ENCODE data around the gene TSPAN4. TPM values are rescaled to one million over a fixed set of nuclear protein-coding genes. Genes with fewer than 3 reads are reported as not detected.

TSPAN4 gene, protein sequence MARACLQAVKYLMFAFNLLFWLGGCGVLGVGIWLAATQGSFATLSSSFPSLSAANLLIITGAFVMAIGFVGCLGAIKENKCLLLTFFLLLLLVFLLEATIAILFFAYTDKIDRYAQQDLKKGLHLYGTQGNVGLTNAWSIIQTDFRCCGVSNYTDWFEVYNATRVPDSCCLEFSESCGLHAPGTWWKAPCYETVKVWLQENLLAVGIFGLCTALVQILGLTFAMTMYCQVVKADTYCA
- total RNA-seq = 10.8 and 11.2 TPM in 2 replicates

DNA sequence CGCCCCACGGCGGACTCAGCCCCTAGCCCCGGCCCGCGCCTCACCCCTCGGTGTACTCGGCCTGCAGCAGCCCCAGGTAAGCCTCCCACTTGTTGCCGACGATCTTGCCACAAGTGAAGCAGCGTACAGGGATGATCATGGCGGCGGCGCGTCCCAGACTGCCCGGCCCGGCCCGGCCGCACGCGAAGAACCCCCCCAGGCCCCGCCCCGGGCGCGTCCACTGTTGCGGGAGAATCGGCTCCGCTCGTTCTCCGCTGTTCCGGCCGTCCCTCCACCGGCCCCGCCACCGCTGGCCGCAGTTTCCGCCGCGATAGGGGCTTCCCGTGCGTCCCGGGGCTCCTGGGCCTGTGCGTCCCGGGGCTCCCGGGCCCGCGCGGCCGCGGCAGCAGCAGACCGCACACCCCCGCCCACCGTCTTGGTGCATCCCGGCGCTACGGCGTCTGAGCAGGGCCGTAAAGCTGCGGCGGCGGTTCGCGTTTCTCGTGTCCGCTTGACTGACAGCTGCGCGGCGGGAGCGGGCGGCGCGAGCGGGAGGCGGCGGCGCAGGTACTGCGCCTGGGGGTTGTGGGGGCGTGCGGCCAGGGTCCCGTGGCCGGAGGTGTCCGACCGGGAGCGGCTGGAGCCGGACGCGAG lies at the start of gene TSPAN4, which contains the start of gene POLR2L:
TSS of gene TSPAN4 (plus strand) at position 483 of the 633 bp plus-strand sequence. CDS start 7,453 bp downstream, outside the sequence.
TSS of gene POLR2L (minus strand) at position 160 of the 633 bp plus-strand sequence. CDS start at position 139, 21 bp downstream.
- intact Hi-C loops (cut with micrococcal nuclease) = loop anchor here (1.0 to 2.0 kb wide), 5 partner anchors 10 to 82 kb away; partner anchors contain the start of genes AP2A2, CD151 and RPLP2

DNA sequence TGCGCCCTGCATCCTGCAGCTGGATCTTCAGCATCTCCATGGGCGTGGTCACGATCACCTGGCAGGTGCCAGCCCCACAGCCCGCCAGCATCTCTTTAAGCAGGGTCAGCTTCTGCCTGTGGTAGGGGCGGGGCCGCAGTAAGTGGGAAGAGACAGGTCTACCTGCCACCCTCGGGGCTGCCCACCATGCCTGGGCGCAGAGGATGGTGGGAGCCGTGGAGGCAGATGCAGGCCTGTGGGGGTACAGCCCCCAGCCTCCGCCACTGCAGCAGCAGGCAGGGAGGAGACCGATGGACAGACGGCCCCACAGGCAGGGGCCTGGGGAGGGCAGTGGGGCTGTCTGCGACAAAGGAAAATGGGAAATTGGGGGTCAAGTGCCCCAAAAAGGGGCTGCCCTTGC lies 49.8 kb upstream of the TSPAN4 start:
- intact Hi-C loops (cut with micrococcal nuclease) = no loop called here

DNA sequence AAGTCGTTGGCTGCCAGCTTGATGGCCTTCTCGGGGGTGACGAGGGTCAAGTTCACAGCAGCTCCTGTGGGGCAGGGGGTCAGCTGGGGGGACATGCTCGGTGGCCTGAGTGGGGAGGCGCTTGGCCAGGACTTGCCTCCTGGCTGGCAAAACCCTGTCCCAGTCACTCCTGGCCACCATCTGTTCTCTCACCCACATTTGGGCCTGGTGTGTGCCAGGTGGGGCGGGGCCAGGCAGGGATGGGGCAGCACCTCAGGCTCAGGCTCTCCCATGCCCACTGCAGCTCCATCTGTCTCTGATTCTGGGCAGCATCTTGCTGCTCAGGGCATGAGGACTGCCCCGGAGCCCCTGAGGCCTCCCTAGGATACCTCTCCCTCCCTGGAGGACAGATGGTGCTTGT lies 49.1 kb upstream of the TSPAN4 start:
- intact Hi-C loops (cut with micrococcal nuclease) = no loop called here

DNA sequence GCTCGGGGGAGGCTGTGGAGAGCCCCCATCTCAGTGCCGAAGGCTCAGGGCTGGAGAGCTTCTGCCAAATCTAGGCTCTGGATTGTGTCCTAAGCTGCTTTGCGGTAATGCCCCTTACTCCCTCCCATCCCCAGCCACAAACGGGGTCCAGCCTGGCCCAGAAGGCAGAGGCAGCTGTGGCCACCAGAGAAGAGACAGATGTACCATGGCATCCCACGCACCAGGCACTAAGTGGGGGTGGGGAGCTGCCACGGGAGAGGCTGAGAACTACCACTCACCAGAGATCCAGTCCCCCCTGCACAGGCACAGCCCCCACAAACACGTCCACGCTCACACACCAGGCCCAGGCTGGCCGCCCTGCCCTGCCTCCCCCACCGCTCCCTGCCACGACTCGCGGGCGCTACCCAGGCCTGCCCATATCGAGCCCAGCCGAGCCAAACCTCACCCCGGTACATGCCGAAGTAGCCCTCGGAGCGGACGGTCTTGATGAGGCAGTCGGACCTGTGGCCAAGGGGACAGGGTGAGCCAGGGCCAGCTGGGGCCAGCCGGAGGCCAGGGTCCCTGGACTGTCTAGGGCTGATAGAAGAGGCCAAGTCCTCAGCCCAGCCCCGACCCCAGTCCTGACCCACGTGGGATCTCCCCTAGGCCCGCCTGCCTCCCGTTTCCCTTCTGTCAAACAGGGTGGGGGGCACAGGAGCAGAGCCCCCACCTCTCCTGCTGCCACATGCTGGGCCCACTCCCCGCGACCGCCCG lies 48.5 kb upstream of the TSPAN4 start:
- intact Hi-C loops (cut with micrococcal nuclease) = no loop called here

DNA sequence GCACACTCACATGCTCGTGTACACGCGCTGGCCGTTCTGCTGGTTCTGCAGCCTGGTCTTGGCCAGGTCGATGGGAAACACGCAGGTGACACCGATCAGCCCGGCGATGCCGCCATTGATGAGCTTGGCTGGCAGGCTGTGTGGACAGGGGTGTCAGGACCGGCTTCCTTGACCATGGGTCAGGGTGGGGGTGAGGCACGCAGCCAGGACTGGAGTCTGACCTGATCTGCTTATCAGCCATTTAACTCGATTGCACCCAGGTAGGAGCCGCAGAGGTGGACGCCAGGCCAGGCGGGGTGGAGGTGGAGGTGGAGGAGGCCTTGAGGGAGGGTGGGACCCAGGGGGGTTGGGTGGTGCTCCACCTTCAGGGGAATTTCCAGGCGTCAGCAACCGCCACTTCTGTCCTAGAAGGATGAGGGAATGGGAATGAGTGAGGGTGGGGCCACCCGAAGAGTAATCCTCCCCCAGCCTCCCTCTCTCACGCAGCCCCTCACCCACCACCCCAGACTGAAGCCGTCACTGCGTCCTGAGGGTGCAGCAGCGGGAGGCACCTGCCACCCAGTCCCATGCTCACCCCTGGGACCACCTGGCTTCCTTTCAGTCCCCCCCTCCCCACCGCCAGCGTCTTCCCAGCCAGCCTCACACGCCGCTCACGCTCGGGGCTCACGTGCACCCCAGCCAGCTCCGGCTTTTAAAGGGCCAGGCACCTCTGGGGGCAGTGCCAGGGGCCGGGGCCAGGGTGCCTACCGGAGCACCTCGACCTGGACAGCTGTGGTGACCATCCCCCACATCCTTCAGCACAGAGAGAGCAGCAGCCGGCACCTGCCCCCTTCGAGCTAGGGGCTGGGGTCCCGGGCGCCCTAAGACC lies 47.7 kb upstream of the TSPAN4 start:
- intact Hi-C loops (cut with micrococcal nuclease) = loop anchor here (5.0 kb wide), 1 partner anchor 588 kb away; the partner anchor contains the start of genes BET1L and RIC8A

DNA sequence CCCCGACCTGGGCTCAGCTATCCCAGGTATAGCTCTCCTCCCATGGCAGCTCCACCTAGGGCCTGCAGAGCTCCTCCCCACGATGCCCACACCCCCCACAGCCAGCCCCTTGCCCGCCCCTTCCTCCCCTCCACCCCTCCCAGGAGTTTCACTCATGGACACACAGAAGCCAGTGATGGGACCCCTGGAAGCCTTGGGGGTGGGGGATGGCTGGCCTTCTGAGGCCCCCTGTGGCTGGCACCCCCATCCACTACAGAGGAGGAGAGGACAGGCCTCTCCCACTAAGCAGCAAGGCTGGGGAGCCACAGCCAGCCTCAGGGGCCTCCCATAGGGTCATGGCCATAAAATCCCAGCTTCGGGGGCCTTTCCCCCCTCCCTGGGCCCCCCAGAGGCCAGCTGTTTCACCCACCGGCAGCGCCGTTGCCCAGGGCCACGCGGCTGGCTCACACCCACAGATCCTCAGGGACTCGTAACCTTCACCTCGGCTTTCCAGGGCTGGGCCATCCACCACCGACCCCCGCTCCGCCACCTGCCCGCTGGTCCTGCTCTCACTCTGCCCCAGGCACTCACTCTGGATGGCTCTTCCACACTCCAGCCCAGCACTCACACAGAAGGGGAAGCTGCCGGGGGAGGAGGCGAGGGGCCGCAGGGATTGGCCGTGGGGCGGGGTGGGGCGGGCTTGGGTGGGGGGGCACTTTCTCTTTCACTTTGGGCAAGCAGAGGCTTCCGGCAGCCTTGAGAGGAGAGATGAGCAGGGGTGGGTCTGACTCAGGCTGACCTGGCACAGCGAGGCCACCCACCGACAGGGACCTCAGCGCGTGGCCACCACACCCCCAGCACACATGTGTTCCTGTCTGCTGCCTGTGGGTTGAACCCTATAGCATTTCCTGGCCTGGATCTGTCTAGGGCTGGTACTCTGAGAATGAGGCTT lies 46.8 kb upstream of the TSPAN4 start:
- intact Hi-C loops (cut with micrococcal nuclease) = loop anchor here (1.0 to 5.0 kb wide), 12 partner anchors 9 to 589 kb away; partner anchors contain the start of genes BET1L, DEAF1, GATD1 and HRAS

DNA sequence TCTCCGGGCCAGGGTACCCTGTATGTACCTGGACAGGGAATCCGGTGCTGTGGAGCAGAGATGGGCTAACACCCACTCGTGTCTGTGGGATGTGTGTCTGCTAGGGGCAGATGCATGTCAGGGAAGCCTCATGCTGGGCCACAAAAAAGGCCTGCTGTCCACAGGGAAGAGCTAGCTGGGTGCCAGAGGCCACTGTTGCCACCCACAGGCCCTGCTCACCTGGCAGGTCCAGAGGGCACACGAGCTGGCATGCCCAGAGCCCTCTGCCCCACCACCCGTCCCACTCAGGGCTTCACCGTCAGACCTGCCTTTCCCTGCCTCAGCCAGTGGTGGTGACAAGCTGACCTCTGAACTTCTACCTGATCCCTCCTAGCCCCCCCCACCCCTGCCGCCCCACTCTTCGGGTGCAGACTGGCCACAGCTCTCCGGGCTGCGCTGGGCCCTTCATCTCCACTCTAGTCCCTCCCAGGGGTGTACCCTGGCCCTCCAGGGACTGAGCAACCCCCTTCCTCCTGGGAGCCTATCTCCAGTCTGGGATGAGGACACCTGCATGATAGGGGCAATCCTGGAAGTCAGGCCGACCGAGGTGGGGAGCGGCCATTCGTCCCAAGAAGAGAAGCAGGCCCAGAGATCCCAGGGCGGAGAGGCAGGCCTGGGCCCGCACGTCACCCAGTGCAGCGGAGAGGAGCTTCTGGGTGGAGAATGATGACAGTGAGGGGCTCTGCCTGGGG lies 45.9 kb upstream of the TSPAN4 start:
- intact Hi-C loops (cut with micrococcal nuclease) = loop anchor here (1.0 to 5.0 kb wide), 14 partner anchors 9 to 589 kb away; partner anchors contain the start of genes BET1L, DEAF1, GATD1 and HRAS

DNA sequence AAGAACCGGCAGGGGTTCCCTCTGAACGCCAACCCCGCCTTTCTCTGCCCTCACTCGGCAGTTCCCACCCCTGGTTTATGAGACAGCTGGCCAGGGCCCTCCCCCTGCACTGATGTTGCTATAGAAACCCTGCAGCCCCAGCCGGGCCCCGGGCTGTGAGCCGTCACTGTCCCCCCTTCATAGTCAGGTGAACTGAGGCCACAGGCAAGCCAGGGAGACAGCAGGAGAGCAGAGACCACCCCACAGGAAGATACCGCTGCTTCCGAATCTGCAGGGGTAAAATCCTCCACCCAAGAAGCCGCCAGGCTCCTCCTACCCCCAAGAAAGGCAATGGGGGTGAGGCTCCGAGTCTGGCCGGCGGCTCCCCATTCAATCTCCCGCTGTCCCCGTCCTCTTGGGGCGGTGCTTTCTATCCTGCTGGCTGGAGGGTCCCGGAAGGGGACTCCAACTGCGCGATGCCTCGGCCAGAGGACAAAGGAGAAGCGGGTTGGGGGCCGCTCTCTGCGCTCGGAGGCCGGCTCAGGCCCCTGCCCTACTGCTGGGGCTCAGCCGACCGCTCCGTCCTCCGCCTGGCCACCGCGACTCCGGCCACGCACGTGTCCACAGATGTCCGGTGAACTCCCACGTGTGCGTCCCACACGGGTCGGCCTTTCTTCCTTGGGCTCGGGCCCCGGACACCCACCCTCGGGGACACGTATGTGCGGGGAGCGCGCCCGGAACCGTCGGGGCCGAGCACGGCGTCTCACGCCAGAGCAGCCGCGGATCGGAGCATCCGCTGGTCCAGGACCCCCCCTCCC lies 45.2 kb upstream of the TSPAN4 start:
- intact Hi-C loops (cut with micrococcal nuclease) = loop anchor here (1.0 to 5.0 kb wide), 11 partner anchors 12 to 590 kb away; partner anchors contain the start of genes BET1L, HRAS, RIC8A and RNH1

DNA sequence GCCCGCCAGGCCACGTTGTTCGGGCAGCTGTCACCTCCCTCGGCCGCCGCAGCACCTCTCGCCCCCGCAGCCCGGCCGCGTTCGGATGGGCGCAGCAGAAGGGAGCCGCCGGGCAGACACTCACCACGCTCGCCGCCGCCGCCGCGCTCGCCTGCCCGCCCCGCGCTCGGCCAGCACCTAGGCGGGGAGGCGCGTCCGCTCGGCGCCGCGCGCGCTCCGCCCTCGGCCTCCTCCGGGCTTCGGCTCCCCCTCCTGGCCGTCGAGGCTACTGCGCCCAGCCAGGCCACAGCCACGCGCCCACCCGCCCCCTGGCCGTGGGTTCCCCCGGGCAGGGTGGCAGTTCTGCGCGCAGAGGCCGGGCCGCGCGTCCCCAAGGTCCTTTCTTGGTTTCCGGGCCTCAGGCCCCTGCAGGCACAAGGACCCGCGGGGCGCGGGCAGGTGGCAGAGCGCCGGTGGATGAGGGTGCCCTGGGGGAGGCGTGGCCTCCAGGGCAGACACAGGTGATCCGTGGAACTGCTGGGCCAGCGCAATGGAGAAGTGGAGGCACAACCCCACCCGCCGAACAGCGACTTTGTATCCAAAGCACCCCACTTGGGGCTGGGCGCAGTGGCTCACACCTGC lies 44.4 kb upstream of the TSPAN4 start, which contains the start of gene SLC25A22:
TSS of gene SLC25A22 (minus strand) at position 189 of the 621 bp plus-strand sequence. CDS start 3,275 bp downstream, outside the sequence.
- intact Hi-C loops (cut with micrococcal nuclease) = loop anchor here (5.0 kb wide), 1 partner anchor 591 kb away; the partner anchor contains the start of genes BET1L and RIC8A

DNA sequence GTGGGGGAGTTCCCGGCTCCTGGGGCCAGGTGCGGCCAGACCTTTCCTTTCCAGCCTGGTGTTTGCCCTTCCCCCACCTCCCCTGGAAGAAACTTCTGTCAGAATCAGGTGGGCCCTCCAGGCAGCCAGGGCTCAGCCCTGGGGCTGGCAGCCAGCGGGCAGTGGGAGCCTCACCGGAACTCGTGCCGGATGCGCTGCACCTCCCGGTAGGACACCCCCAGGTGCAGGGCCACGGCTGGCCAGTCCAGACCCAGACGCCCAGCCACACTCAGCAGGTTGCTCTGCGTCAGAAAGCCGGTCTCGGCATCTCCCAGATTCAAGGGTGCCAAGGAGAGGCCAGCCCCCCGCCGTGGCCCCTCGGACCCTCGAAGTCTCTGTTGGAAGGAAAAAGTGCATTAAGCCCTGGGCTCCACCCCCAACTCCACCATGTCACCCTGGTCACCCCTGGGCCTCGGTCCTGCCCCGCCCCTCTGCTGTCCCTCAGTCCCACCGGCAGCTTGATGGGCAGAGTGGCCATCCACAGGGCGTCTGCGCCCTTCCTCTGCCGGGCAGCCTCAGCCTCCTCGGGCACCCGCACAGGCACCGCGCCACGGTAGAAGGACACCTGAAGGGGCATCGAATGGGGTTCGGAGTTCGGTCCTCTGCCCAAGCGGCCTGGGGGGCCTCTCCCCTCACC lies 42.9 kb upstream of the TSPAN4 start:
- intact Hi-C loops (cut with micrococcal nuclease) = loop anchor here (5.0 kb wide), 1 partner anchor 592 kb away; the partner anchor contains the start of genes BET1L and RIC8A

DNA sequence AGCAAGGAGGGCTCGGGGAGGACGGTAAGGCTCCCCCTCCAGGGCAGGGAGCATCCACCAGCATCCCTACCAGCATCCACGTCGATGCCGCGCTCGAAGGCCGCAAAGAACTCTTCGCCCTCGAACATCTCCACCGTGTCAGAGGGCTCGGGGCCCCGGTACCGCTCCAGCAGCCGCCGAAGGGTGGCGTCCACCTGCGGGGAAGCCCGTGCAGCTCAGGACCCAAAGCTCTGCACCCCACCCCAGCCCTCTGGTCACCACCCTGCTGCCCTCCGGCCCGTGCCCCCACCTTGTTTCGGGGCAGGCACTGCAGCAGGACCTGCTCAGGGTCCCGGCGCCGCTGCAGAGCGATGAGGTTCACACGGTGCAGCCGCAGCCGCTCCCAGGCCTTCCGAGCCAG lies 42.2 kb upstream of the TSPAN4 start:
- intact Hi-C loops (cut with micrococcal nuclease) = no loop called here

DNA sequence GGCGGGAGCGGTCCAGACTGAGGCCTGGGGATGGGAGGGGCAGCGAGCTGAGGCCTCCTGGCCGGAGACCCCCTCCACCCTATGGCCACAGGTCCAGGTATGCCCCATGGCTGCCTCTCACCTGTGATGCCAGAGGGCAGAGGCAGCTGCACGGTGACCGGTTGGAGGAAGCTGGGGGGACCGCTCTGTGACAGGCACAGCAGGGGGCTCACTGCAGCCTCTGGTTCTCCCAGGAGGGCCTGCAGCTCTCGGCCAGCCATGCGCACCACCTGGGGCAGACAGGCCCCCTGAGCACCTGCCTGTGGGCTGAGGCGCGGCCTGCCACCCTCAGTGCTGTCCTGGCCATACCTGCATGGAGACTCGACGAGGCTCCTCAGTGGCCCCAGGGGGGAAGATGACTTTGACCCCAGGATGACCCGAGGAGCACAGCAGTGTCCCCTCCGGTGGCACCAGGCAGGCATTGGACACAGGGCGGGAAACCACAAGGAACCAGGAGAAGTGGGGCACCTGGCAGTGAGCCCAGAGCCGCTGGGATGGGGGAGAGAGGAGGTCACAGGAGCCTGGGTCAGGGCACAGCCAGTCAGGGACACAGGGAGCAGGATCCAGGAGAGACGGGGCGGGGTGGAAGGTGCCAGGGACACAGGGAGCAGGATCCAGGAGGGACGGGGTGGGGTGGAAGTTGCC lies 41.4 kb upstream of the TSPAN4 start:
- intact Hi-C loops (cut with micrococcal nuclease) = no loop called here

DNA sequence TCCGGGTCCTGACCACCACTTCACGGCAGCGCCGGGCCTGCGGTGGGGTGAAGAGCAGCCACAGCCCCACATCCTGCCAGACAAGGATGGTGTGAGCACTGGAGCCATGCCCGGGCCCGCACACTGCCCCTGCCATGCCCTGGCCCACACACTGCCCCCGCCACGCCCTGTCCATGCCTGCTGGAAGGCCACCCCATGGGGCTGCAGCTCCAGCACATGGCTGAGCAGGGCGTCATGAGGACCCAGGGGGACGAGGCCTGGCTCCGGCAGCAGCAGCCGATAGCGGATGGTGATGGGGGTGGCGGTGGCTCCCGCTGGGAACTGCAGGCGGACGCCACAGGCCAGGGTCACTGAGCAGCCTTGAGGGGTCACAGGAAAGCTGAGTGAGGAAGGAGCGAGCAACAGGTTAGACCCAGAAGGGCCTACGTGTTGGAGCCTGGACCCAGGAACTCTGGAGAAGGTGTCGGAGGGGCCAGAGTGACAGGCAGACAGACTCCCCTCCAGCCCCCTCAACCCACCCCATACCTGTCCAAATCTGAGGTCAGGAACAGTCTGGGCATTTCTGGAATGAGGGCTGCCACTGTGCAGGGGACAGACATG lies 40.5 kb upstream of the TSPAN4 start:
- intact Hi-C loops (cut with micrococcal nuclease) = no loop called here

DNA sequence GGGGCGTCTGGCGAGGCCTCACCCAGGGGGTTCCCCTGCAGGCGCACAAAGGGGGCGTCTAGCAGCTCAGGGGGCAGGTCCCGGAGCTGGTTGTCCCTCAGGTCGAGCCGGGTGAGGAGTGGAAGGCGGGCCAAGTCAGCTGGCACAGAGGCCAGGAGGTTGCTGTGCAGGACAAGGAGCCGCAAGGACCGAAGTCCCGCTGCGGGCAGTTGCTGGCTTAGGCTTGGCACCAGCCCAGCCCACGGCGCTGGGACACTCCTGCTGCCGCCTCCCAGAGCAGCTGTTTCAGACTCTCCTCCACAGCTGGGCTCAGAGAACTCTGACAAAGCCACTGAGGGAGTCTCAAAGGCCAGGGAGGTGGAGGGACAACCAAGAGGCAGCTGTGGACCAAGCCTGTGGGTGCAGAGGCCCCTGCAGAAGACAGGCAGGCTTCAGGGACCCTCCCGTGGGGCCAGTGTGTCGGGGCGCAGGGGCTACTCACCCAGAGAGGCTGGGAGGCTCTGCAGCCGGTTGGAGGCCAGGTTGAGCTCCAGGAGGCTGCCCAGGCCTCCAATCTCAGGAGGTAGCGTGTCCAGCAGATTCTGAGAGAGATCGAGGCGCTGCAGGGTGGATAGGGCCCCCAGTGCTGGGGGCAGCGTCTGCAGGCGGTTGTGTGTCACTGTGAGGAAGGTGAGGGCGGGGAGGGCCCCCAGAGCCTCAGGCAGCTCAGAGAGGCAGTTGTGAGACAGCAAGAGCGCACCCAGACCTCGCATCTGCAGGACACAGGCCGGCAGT lies 39.8 kb upstream of the TSPAN4 start:
- intact Hi-C loops (cut with micrococcal nuclease) = no loop called here

DNA sequence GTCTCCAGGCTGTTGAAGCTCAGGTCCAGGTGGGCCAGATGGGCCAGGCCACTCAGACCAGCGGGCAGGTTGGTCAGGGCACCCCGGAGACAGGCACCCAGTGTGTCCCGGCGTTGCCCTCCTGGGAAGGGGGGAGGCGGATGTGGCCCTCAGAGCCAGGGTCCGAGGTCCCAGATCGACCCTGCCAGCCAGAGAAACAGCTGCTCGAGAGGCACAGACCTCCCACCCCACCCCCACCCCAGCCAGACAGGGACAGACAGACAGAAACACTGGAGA lies 39.2 kb upstream of the TSPAN4 start:
- intact Hi-C loops (cut with micrococcal nuclease) = no loop called here
